Activated gamma-delta T cell treated with anti-CD3 and anti-CD28 coated beads, Interleukin-2, amount 50 U/mL, for 16 hours (primary cell): ENCODE measurements around the gene SH2D3A.
"Not testable (repeated sequence)": the region's sequence is repeated elsewhere in the genome, so short reads cannot be mapped to it uniquely, and the experiment has no call there.

Source experiments
- DNase-seq: peaks from one replicate; pipeline ENCODE4 v3.0.0-alpha.2; 2020; ENCODE audit warnings: low read depth

SH2D3A gene

GRCh38 chr19:6767357-6768235 lies at the start of gene SH2D3A:
TSS of gene SH2D3A (minus strand) at chr19:6767435. CDS start at chr19:6763748, 3,687 bp downstream.
- peak; percentile 88 for DNase-seq

- no peak for DNase-seq
Measured at GRCh38 chr19:6813659-6814058, 46.4 kb upstream of the SH2D3A start.

GRCh38 chr19:6812612-6813011 lies 45.4 kb upstream of the SH2D3A start:
- DNase-seq, result no peak

- no peak for DNase-seq
Measured at GRCh38 chr19:6811906-6812305, 44.7 kb upstream of the SH2D3A start.

- DNase-seq, result no peak
Measured at GRCh38 chr19:6811378-6811777, 44.1 kb upstream of the SH2D3A start.

- no peak for DNase-seq
Measured at GRCh38 chr19:6809262-6809661, 42.0 kb upstream of the SH2D3A start.

- DNase-seq, result no peak
Measured at GRCh38 chr19:6808494-6808893, 41.3 kb upstream of the SH2D3A start.

GRCh38 chr19:6807291-6807690 lies 40.1 kb upstream of the SH2D3A start:
- no peak for DNase-seq

- DNase-seq, result no peak
Measured at GRCh38 chr19:6806488-6806887, 39.3 kb upstream of the SH2D3A start.

- DNase-seq, result no peak
Measured at GRCh38 chr19:6803036-6803404, 35.8 kb upstream of the SH2D3A start.

GRCh38 chr19:6802336-6803035 lies 35.3 kb upstream of the SH2D3A start:
- peak; percentile 75 for DNase-seq

- DNase-seq, result peak; percentile 71
Measured at GRCh38 chr19:6801485-6802086, 34.4 kb upstream of the SH2D3A start.

GRCh38 chr19:6800991-6801484 lies 33.8 kb upstream of the SH2D3A start:
- DNase-seq, result no peak

GRCh38 chr19:6800160-6800790 lies 33.0 kb upstream of the SH2D3A start:
- DNase-seq, result not testable (repeated sequence)

GRCh38 chr19:6797646-6798045 lies 30.4 kb upstream of the SH2D3A start:
- no peak for DNase-seq

GRCh38 chr19:6796278-6796677 lies 29.0 kb upstream of the SH2D3A start:
- DNase-seq, result no peak

- no peak for DNase-seq
Measured at GRCh38 chr19:6794686-6795431, 27.6 kb upstream of the SH2D3A start.

GRCh38 chr19:6793973-6794372 lies 26.7 kb upstream of the SH2D3A start:
- no peak for DNase-seq

GRCh38 chr19:6793411-6793810 lies 26.2 kb upstream of the SH2D3A start:
- DNase-seq, result no peak

- DNase-seq, result no peak
Measured at GRCh38 chr19:6791237-6791636, 24.0 kb upstream of the SH2D3A start.
